GM03348 (cell line): Measurements from ENCODE around the gene MAPT.
A peak's percentile ranks its signal among the peaks of the same experiment; 100 is the strongest.
"Not testable (repeated sequence)": the region's sequence is repeated elsewhere in the genome, so short reads cannot be mapped to it uniquely, and the experiment has no call there.

Experiments used
- DNase-seq: peaks from one replicate; pipeline ENCODE4 v3.0.0; 2012; ENCODE audit warnings: low spot score

The MAPT gene

DNA sequence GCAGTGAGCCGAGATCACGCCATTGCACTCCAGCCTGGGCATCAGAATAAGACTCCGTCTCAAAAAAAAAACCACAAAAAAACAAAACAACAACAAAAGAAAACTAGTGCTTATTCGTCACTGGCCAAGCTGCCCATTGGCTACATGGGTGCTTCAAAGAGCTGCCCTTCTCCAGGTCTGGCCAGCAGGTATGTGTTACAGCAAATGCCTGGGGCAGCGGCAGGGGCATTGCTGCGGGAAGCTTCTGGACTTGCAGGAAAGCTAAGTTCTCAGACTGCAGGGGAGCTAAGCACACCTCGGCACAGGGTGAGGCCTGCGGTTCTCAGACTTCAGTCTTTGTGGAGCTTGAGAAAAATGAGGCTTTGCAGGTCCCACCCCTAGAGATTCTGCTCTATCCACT is 100.6 kb downstream of the MAPT start:
- DNase-seq: no peak

- no peak for DNase-seq
Measured at GRCh38 chr17:45995627-45996270, 101.4 kb downstream of the MAPT start.

DNA sequence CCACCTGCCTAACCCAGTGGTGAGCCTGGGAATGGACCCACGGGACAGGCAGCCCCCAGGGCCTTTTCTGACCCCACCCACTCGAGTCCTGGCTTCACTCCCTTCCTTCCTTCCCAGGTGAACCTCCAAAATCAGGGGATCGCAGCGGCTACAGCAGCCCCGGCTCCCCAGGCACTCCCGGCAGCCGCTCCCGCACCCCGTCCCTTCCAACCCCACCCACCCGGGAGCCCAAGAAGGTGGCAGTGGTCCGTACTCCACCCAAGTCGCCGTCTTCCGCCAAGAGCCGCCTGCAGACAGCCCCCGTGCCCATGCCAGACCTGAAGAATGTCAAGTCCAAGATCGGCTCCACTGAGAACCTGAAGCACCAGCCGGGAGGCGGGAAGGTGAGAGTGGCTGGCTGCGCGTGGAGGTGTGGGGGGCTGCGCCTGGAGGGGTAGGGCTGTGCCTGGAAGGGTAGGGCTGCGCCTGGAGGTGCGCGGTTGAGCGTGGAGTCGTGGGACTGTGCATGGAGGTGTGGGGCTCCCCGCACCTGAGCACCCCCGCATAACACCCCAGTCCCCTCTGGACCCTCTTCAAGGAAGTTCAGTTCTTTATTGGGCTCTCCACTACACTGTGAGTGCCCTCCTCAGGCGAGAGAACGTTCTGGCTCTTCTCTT is 102.1 kb downstream of the MAPT start:
- DNase-seq: no peak

DNA sequence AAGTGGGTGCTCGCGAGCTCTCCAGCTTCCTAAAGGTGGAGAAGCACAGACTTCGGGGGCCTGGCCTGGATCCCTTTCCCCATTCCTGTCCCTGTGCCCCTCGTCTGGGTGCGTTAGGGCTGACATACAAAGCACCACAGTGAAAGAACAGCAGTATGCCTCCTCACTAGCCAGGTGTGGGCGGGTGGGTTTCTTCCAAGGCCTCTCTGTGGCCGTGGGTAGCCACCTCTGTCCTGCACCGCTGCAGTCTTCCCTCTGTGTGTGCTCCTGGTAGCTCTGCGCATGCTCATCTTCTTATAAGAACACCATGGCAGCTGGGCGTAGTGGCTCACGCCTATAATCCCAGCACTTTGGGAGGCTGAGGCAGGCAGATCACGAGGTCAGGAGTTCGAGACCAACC is 102.8 kb downstream of the MAPT start:
- DNase-seq: no peak

- no peak for DNase-seq
Measured at GRCh38 chr17:45997624-45998023, 103.3 kb downstream of the MAPT start.

- no peak for DNase-seq
Measured at GRCh38 chr17:45998987-45999899, 104.9 kb downstream of the MAPT start, which contains the start of gene STH. Gene STH, plus strand, starts transcription at chr17:45999250. Its CDS starts 30 bp downstream, at chr17:45999280.

DNA sequence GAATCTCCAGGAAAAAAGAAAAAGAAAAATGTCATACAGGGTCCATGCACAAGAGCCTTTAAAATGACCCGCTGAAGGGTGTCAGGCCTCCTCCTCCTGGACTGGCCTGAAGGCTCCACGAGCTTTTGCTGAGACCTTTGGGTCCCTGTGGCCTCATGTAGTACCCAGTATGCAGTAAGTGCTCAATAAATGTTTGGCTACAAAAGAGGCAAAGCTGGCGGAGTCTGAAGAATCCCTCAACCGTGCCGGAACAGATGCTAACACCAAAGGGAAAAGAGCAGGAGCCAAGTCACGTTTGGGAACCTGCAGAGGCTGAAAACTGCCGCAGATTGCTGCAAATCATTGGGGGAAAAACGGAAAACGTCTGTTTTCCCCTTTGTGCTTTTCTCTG is 105.5 kb downstream of the MAPT start:
- no peak for DNase-seq

DNA sequence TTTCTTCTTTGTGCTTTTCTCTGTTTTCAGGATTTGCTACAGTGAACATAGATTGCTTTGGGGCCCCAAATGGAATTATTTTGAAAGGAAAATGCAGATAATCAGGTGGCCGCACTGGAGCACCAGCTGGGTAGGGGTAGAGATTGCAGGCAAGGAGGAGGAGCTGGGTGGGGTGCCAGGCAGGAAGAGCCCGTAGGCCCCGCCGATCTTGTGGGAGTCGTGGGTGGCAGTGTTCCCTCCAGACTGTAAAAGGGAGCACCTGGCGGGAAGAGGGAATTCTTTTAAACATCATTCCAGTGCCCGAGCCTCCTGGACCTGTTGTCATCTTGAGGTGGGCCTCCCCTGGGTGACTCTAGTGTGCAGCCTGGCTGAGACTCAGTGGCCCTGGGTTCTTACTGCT is 105.9 kb downstream of the MAPT start:
- DNase-seq: no peak

DNA sequence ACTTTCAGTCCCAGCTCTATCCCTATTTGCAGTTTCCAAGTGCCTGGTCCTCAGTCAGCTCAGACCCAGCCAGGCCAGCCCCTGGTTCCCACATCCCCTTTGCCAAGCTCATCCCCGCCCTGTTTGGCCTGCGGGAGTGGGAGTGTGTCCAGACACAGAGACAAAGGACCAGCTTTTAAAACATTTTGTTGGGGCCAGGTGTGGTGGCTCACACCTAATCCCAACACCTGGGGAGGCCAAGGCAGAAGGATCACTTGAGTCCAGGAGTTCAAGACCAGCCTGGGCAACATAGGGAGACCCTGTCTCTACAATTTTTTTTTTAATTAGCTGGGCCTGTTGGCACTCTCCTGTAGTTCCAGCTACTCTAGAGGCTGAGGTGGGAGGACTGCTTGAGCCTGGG is 106.4 kb downstream of the MAPT start:
- no peak for DNase-seq

GRCh38 chr17:46001390-46002310 is 107.3 kb downstream of the MAPT start:
- no peak for DNase-seq

DNA sequence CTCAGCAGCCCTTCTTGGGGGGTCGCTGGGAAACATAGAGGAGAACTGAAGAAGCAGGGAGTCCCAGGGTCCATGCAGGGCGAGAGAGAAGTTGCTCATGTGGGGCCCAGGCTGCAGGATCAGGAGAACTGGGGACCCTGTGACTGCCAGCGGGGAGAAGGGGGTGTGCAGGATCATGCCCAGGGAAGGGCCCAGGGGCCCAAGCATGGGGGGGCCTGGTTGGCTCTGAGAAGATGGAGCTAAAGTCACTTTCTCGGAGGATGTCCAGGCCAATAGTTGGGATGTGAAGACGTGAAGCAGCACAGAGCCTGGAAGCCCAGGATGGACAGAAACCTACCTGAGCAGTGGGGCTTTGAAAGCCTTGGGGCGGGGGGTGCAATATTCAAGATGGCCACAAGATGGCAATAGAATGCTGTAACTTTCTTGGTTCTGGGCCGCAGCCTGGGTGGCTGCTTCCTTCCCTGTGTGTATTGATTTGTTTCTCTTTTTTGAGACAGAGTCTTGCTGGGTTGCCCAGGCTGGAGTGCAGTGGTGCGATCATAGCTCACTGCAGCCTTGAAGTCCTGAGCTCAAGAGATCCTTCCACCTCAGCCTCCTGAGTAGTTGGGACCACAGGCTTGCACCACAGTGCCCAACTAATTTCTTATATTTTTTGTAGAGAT is 108.1 kb downstream of the MAPT start:
- peak; percentile 89 for DNase-seq

- no peak for DNase-seq
Measured at GRCh38 chr17:46002973-46003316, 108.6 kb downstream of the MAPT start.

- DNase-seq: peak; percentile 38
Measured at GRCh38 chr17:46003907-46004748, 109.8 kb downstream of the MAPT start.

GRCh38 chr17:46006082-46006481 is 111.7 kb downstream of the MAPT start:
- not testable (repeated sequence) for DNase-seq

DNA sequence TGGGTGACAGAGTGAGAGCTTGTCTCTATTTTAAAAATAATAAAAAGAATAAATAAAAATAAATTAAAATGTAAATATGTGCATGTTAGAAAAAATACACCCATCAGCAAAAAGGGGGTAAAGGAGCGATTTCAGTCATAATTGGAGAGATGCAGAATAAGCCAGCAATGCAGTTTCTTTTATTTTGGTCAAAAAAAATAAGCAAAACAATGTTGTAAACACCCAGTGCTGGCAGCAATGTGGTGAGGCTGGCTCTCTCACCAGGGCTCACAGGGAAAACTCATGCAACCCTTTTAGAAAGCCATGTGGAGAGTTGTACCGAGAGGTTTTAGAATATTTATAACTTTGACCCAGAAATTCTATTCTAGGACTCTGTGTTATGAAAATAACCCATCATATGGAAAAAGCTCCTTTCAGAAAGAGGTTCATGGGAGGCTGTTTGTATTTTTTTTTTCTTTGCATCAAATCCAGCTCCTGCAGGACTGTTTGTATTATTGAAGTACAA is 113.2 kb downstream of the MAPT start:
- no peak for DNase-seq

DNA sequence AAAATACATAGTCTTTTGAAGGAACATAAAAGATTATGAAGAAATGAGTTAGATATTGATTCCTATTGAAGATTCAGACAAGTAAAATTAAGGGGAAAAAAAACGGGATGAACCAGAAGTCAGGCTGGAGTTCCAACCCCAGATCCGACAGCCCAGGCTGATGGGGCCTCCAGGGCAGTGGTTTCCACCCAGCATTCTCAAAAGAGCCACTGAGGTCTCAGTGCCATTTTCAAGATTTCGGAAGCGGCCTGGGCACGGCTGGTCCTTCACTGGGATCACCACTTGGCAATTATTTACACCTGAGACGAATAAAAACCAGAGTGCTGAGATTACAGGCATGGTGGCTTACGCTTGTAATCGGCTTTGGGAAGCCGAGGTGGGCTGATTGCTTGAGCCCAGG is 114.2 kb downstream of the MAPT start:
- no peak for DNase-seq

DNA sequence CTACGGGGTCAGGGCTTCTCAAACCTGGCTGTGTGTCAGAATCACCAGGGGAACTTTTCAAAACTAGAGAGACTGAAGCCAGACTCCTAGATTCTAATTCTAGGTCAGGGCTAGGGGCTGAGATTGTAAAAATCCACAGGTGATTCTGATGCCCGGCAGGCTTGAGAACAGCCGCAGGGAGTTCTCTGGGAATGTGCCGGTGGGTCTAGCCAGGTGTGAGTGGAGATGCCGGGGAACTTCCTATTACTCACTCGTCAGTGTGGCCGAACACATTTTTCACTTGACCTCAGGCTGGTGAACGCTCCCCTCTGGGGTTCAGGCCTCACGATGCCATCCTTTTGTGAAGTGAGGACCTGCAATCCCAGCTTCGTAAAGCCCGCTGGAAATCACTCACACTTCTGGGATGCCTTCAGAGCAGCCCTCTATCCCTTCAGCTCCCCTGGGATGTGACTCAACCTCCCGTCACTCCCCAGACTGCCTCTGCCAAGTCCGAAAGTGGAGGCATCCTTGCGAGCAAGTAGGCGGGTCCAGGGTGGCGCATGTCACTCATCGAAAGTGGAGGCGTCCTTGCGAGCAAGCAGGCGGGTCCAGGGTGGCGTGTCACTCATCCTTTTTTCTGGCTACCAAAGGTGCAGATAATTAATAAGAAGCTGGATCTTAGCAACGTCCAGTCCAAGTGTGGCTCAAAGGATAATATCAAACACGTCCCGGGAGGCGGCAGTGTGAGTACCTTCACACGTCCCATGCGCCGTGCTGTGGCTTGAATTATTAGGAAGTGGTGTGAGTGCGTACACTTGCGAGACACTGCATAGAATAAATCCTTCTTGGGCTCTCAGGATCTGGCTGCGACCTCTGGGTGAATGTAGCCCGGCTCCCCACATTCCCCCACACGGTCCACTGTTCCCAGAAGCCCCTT is 115.6 kb downstream of the MAPT start:
- DNase-seq: no peak

DNA sequence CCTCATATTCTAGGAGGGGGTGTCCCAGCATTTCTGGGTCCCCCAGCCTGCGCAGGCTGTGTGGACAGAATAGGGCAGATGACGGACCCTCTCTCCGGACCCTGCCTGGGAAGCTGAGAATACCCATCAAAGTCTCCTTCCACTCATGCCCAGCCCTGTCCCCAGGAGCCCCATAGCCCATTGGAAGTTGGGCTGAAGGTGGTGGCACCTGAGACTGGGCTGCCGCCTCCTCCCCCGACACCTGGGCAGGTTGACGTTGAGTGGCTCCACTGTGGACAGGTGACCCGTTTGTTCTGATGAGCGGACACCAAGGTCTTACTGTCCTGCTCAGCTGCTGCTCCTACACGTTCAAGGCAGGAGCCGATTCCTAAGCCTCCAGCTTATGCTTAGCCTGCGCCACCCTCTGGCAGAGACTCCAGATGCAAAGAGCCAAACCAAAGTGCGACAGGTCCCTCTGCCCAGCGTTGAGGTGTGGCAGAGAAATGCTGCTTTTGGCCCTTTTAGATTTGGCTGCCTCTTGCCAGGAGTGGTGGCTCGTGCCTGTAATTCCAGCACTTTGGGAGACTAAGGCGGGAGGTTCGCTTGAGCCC is 116.3 kb downstream of the MAPT start:
- no peak for DNase-seq
